ENCODE results near the gene RNF14.

Gene RNF14

GRCh38 chr5:141931694-141932093 lies 37.2 kb upstream of the RNF14 start:
- Histone ChIP-seq H2AFZ (ENCODE audit: insufficient read depth, low read length, poor library complexity) (no peak overlapping the region), H4K91ac (ENCODE audit: low read depth, low read length) (no peak overlapping the region), H3K4me1 (ENCODE audit: control insufficient read depth in 1 of 2, insufficient read depth in 2 of 2, low read length in 2 of 2) (no peaks in the 10 kb centered on the region), H3K9ac (ENCODE audit: low read length) (no peak overlapping the region), H3K18ac (ENCODE audit: low read length) (no peak overlapping the region), H4K12ac (ENCODE audit: low read depth, low read length) (no peak overlapping the region), H3K4me3 (ENCODE audit: low read depth, low read length) (no peak overlapping the region), H3K14ac (ENCODE audit: low read length) (no peak overlapping the region), H2BK120ac (ENCODE audit: insufficient read depth, low read length, poor library complexity) (no peak overlapping the region), H3K4ac (ENCODE audit: low read depth, low read length) (no peak overlapping the region), H2AK5ac (ENCODE audit: low read length) (no peak overlapping the region), H3K23ac (ENCODE audit: low read length) (no peak overlapping the region), H3K36me3 (ENCODE audit: control insufficient read depth in 1 of 2, insufficient read depth in 2 of 2, low read length in 2 of 2) (peaks cover 42 to 67% of the 10 kb centered on the region in 2 experiments), H3K4me2 (ENCODE audit: low read length) (no peak overlapping the region), H3K27ac (ENCODE audit: low read depth, low read length) (no peak overlapping the region), H3K9me3 (ENCODE audit: insufficient read depth, low read depth, low read length) (no peaks in the 10 kb centered on the region), H3K27me3 (ENCODE audit: insufficient read depth, low read length) (no peaks in the 10 kb centered on the region), H4K8ac (ENCODE audit: low read depth, low read length) (no peak overlapping the region), H2BK12ac (ENCODE audit: low read length) (no peak overlapping the region), H3K79me1 (ENCODE audit: low read length) (no peaks in the 10 kb centered on the region), H3K79me2 (ENCODE audit: control insufficient read depth, insufficient read depth, low read length, poor library complexity) (no peaks in the 10 kb centered on the region), H2BK5ac (ENCODE audit: low read depth, low read length, poor library complexity) (no peak overlapping the region)
- DNase-seq = no peak
- WGBS (ENCODE audit: extremely low coverage, insufficient coverage, insufficient read length) = no CpG with 5 or more reads among the region's 5 CpGs

- Histone ChIP-seq H4K12ac (ENCODE audit: low read depth, low read length) (no peak overlapping the region), H3K79me1 (ENCODE audit: low read length) (no peaks in the 10 kb centered on the region), H3K27ac (ENCODE audit: low read depth, low read length) (no peak overlapping the region), H2BK12ac (ENCODE audit: low read length) (no peak overlapping the region), H3K23ac (ENCODE audit: low read length) (no peak overlapping the region), H3K9me3 (ENCODE audit: insufficient read depth, low read depth, low read length) (no peaks in the 10 kb centered on the region), H3K4ac (ENCODE audit: low read depth, low read length) (no peak overlapping the region), H3K4me2 (ENCODE audit: low read length) (no peak overlapping the region), H3K18ac (ENCODE audit: low read length) (no peak overlapping the region), H3K36me3 (ENCODE audit: control insufficient read depth in 1 of 2, insufficient read depth in 2 of 2, low read length in 2 of 2) (peaks cover 41 to 66% of the 10 kb centered on the region in 2 experiments), H3K27me3 (ENCODE audit: insufficient read depth, low read length) (no peaks in the 10 kb centered on the region), H2AK5ac (ENCODE audit: low read length) (no peak overlapping the region), H3K79me2 (ENCODE audit: control insufficient read depth, insufficient read depth, low read length, poor library complexity) (no peaks in the 10 kb centered on the region), H3K9ac (ENCODE audit: low read length) (no peak overlapping the region), H2BK120ac (ENCODE audit: insufficient read depth, low read length, poor library complexity) (no peak overlapping the region), H2BK5ac (ENCODE audit: low read depth, low read length, poor library complexity) (no peak overlapping the region), H4K91ac (ENCODE audit: low read depth, low read length) (no peak overlapping the region), H2AFZ (ENCODE audit: insufficient read depth, low read length, poor library complexity) (no peak overlapping the region), H3K4me1 (ENCODE audit: control insufficient read depth in 1 of 2, insufficient read depth in 2 of 2, low read length in 2 of 2) (no peaks in the 10 kb centered on the region), H4K8ac (ENCODE audit: low read depth, low read length) (no peak overlapping the region), H3K14ac (ENCODE audit: low read length) (no peak overlapping the region), H3K4me3 (ENCODE audit: low read depth, low read length) (no peak overlapping the region)
- no CpG with 5 or more reads among the region's 7 CpGs for WGBS (ENCODE audit: extremely low coverage, insufficient coverage, insufficient read length)
- DNase-seq = no peak
Measured at GRCh38 chr5:141933151-141933550, 35.8 kb upstream of the RNF14 start.

GRCh38 chr5:141934099-141934844 lies 34.6 kb upstream of the RNF14 start:
- peaks cover 43 to 67% of the 10 kb centered on the region in 2 experiments for H3K36me3 ChIP-seq (ENCODE audit: control insufficient read depth in 1 of 2, insufficient read depth in 2 of 2, low read length in 2 of 2)
- H2AK5ac ChIP-seq (ENCODE audit: low read length) = no peak overlapping the region
- no peak overlapping the region for H4K91ac ChIP-seq (ENCODE audit: low read depth, low read length)
- no peak overlapping the region for H3K14ac ChIP-seq (ENCODE audit: low read length)
- H3K4me3 ChIP-seq (ENCODE audit: low read depth, low read length) = no peak overlapping the region
- no peak overlapping the region for H2BK5ac ChIP-seq (ENCODE audit: low read depth, low read length, poor library complexity)
- no peaks in the 10 kb centered on the region for H3K9me3 ChIP-seq (ENCODE audit: insufficient read depth, low read depth, low read length)
- WGBS (ENCODE audit: extremely low coverage, insufficient coverage, insufficient read length) = no CpG with 5 or more reads among the region's 11 CpGs
- no peak overlapping the region for H3K4ac ChIP-seq (ENCODE audit: low read depth, low read length)
- no peak overlapping the region for H2AFZ ChIP-seq (ENCODE audit: insufficient read depth, low read length, poor library complexity)
- no peak overlapping the region for H2BK12ac ChIP-seq (ENCODE audit: low read length)
- H3K27me3 ChIP-seq (ENCODE audit: insufficient read depth, low read length) = no peaks in the 10 kb centered on the region
- H2BK120ac ChIP-seq (ENCODE audit: insufficient read depth, low read length, poor library complexity) = no peak overlapping the region
- no peak overlapping the region for H3K27ac ChIP-seq (ENCODE audit: low read depth, low read length)
- H3K4me1 ChIP-seq (ENCODE audit: control insufficient read depth in 1 of 2, insufficient read depth in 2 of 2, low read length in 2 of 2) = no peaks in the 10 kb centered on the region
- H4K12ac ChIP-seq (ENCODE audit: low read depth, low read length) = no peak overlapping the region
- no peak for DNase-seq
- H3K9ac ChIP-seq (ENCODE audit: low read length) = no peak overlapping the region
- no peak overlapping the region for H3K18ac ChIP-seq (ENCODE audit: low read length)
- H3K79me2 ChIP-seq (ENCODE audit: control insufficient read depth, insufficient read depth, low read length, poor library complexity) = no peaks in the 10 kb centered on the region
- H3K79me1 ChIP-seq (ENCODE audit: low read length) = no peaks in the 10 kb centered on the region
- no peak overlapping the region for H3K23ac ChIP-seq (ENCODE audit: low read length)
- H4K8ac ChIP-seq (ENCODE audit: low read depth, low read length) = no peak overlapping the region
- no peak overlapping the region for H3K4me2 ChIP-seq (ENCODE audit: low read length)

- DNase-seq = no peak
Measured at GRCh38 chr5:141935538-141935937, 33.4 kb upstream of the RNF14 start.

More at GRCh38 chr5:141935538-141935937, 33.4 kb upstream of the RNF14 start:
- no CpG with 5 or more reads among the region's 4 CpGs for WGBS (ENCODE audit: extremely low coverage, insufficient coverage, insufficient read length)
- no peak overlapping the region for H2AK5ac ChIP-seq (ENCODE audit: low read length)
- H4K12ac ChIP-seq (ENCODE audit: low read depth, low read length) = no peak overlapping the region
- no peak overlapping the region for H3K9ac ChIP-seq (ENCODE audit: low read length)
- no peak overlapping the region for H3K18ac ChIP-seq (ENCODE audit: low read length)
- H3K4ac ChIP-seq (ENCODE audit: low read depth, low read length) = no peak overlapping the region
- H3K14ac ChIP-seq (ENCODE audit: low read length) = no peak overlapping the region
- no peak overlapping the region for H2BK5ac ChIP-seq (ENCODE audit: low read depth, low read length, poor library complexity)
- H4K91ac ChIP-seq (ENCODE audit: low read depth, low read length) = no peak overlapping the region
- H3K9me3 ChIP-seq (ENCODE audit: insufficient read depth, low read depth, low read length) = no peaks in the 10 kb centered on the region
- no peak overlapping the region for H2BK12ac ChIP-seq (ENCODE audit: low read length)
- H3K27me3 ChIP-seq (ENCODE audit: insufficient read depth, low read length) = no peaks in the 10 kb centered on the region
- peaks cover 38 to 60% of the 10 kb centered on the region in 2 experiments for H3K36me3 ChIP-seq (ENCODE audit: control insufficient read depth in 1 of 2, insufficient read depth in 2 of 2, low read length in 2 of 2)
- H3K79me2 ChIP-seq (ENCODE audit: control insufficient read depth, insufficient read depth, low read length, poor library complexity) = no peaks in the 10 kb centered on the region
- H2BK120ac ChIP-seq (ENCODE audit: insufficient read depth, low read length, poor library complexity) = no peak overlapping the region
- H3K79me1 ChIP-seq (ENCODE audit: low read length) = no peaks in the 10 kb centered on the region
- H2AFZ ChIP-seq (ENCODE audit: insufficient read depth, low read length, poor library complexity) = no peak overlapping the region
- H3K4me2 ChIP-seq (ENCODE audit: low read length) = no peak overlapping the region
- no peak overlapping the region for H3K27ac ChIP-seq (ENCODE audit: low read depth, low read length)
- no peak overlapping the region for H4K8ac ChIP-seq (ENCODE audit: low read depth, low read length)
- H3K23ac ChIP-seq (ENCODE audit: low read length) = no peak overlapping the region
- H3K4me3 ChIP-seq (ENCODE audit: low read depth, low read length) = no peak overlapping the region
- H3K4me1 ChIP-seq (ENCODE audit: control insufficient read depth in 1 of 2, insufficient read depth in 2 of 2, low read length in 2 of 2) = no peaks in the 10 kb centered on the region
